Natural killer cell (primary cell): Measurements from ENCODE around the gene LRP8. TPM values are rescaled to one million over a fixed set of nuclear protein-coding genes. Genes with fewer than 3 reads are reported as not detected.
A peak's percentile ranks its signal among the peaks of the same experiment; 100 is the strongest.

Experiments
- ATAC-seq, 3 donors: fragments of 150-1000 bp in 2 of 3; fragments of 200-7000 bp in 1 of 3; cut with Tn5 transposase; 1 replicate in 1 of 3; 2 replicates in 2 of 3; pipeline ENCODE4 v1.10.0; 2021; ENCODE audit warnings: mild to moderate bottlenecking in 2 of 3, moderate library complexity in 2 of 3
- DNase-seq, 2 donors: peaks; one replicate each; pipeline versions ENCODE4 v3.0.0 to v3.0.0-alpha.2; 2013 to 2021; ENCODE audit warnings: mixed read lengths in 1 of 2
- H3K27ac ChIP-seq: one replicate; pipeline ENCODE4 v1.5.1; 2013; ENCODE audit warnings: mild to moderate bottlenecking, low read length
- H3K27me3 ChIP-seq: one replicate; pipeline ENCODE4 v1.6.1; 2013; ENCODE audit warnings: low read length; ENCODE audit not compliant: control insufficient read depth, insufficient read depth
- H3K36me3 ChIP-seq: one replicate; pipeline ENCODE4 v1.6.1; 2013; ENCODE audit warnings: low read length; ENCODE audit not compliant: control insufficient read depth, insufficient read depth
- H3K4me1 ChIP-seq: one replicate; pipeline ENCODE4 v1.6.1; 2013; ENCODE audit warnings: low read length; ENCODE audit not compliant: control insufficient read depth, insufficient read depth
- H3K4me3 ChIP-seq: one replicate; pipeline ENCODE4 v1.5.1; 2013; ENCODE audit warnings: low read length
- H3K9me3 ChIP-seq: one replicate; pipeline ENCODE4 v1.6.1; 2013; ENCODE audit warnings: low read length; ENCODE audit not compliant: control insufficient read depth, insufficient read depth
- H3K27ac Mint-ChIP-seq, 2 donors: one replicate each; pipeline ENCODE4 v1.8.0; 2022; ENCODE audit warnings: mild to moderate bottlenecking in 2 of 2, mixed read lengths in 2 of 2, moderate library complexity in 1 of 2
- H3K27me3 Mint-ChIP-seq, 2 donors: one replicate each; pipeline ENCODE4 v1.8.0; 2022; ENCODE audit warnings: low read depth in 2 of 2, mixed read lengths in 2 of 2
- H3K36me3 Mint-ChIP-seq: one replicate; pipeline ENCODE4 v1.8.0; 2022; ENCODE audit warnings: mixed read lengths
- H3K4me1 Mint-ChIP-seq, 2 donors: one replicate each; pipeline ENCODE4 v1.8.0; 2022; ENCODE audit warnings: mixed read lengths in 2 of 2
- H3K4me3 Mint-ChIP-seq: one replicate; pipeline ENCODE4 v1.8.0; 2022; ENCODE audit warnings: mild to moderate bottlenecking, moderate library complexity, mixed read lengths
- H3K9me3 Mint-ChIP-seq, 2 donors: one replicate each; pipeline ENCODE4 v1.8.0; 2022; ENCODE audit warnings: mixed read lengths in 2 of 2
- WGBS: methylation state at CpG from one replicate; pipeline ENCODE4 v1.1.7; 2013; ENCODE audit warnings: missing lambda C conversion rate; ENCODE audit not compliant: insufficient coverage; 5-methylcytosine and 5-hydroxymethylcytosine counted together
- intact Hi-C: fragments of 100-400 bp; cut with micrococcal nuclease; formaldehyde crosslinking; loops from one replicate; pipeline ENCODE4 v1.14.2; 2022
- total RNA-seq, 4 donors: library from RNA; stranded (reverse); fragments of 120-200 nt in 1 of 4; gene quantifications; one replicate each; pipeline versions ENCODE4 v1.2.3 to v1.2.4, GENCODE V29; 2013 to 2022
- TF ChIP-seq, protein P1 (sequence below): fragments of 200-600 bp; IDR thresholded peaks from one replicate; pipeline ENCODE4 v1.8.0; 2022; ENCODE audit warnings: antibody characterized with exemption

The LRP8 gene
- 10 to 100 TPM; 23.2 to 27.3 (median 24.9) TPM for total RNA-seq
- total RNA-seq (2013): 9.6 TPM

DNA sequence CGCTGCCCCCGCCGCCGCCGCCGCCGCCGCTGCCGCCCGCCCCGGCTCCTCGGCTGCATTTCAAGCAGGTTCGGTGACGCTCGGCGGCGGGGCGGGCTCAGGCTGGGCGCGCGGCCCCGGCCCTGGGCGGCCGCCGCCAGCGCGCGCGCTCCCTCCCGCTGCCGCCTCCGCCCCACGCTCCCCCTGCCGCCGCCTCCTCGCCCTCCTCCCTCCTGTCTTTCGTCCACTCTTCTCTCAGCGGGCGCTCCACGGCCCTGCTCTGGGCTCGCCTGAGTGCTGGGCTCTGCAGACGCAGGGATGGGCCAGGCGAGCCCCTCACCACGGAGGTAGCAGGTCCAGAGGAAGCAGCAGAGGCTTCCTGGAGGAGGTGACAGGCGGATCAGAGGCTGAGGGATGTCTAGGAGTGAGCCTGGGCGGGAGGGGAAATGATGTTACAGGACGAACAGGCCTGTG is at the start of gene LRP8:
LRP8 (minus strand) TSS at position 62 of the 453 bp plus-strand sequence. CDS start 158 bp downstream, outside the sequence.
- DNase-seq (peak; percentile 69 to 86), ATAC-seq (peak; percentile 68 to 75 (median 68))
- peaks cover 27 to 43% of the 10 kb centered on the region in 2 donors for H3K4me1 Mint-ChIP-seq
- H3K27ac Mint-ChIP-seq: peak within 1 kb of the TSS; percentile 80 to 92
- no peaks in the 10 kb centered on the region for H3K27me3 Mint-ChIP-seq
- WGBS: under 1% methylated on average over 47 of the region's 47 CpGs
- Histone ChIP-seq H3K27me3 (no peaks in the 10 kb centered on the region), H3K4me3 (peak within 1 kb of the TSS; percentile 76), H3K9me3 (no peaks in the 10 kb centered on the region), H3K4me1 (peaks cover 20% of the 10 kb centered on the region), H3K36me3 (no peaks in the 10 kb centered on the region), H3K27ac (peak within 1 kb of the TSS; percentile 58)
- peak within 1 kb of the TSS; percentile 99 for H3K4me3 Mint-ChIP-seq
- H3K9me3 Mint-ChIP-seq: no peaks in the 10 kb centered on the region
- intact Hi-C loops: no loop called here
- no peaks in the 10 kb centered on the region for H3K36me3 Mint-ChIP-seq
- TF ChIP-seq, protein P1, sequence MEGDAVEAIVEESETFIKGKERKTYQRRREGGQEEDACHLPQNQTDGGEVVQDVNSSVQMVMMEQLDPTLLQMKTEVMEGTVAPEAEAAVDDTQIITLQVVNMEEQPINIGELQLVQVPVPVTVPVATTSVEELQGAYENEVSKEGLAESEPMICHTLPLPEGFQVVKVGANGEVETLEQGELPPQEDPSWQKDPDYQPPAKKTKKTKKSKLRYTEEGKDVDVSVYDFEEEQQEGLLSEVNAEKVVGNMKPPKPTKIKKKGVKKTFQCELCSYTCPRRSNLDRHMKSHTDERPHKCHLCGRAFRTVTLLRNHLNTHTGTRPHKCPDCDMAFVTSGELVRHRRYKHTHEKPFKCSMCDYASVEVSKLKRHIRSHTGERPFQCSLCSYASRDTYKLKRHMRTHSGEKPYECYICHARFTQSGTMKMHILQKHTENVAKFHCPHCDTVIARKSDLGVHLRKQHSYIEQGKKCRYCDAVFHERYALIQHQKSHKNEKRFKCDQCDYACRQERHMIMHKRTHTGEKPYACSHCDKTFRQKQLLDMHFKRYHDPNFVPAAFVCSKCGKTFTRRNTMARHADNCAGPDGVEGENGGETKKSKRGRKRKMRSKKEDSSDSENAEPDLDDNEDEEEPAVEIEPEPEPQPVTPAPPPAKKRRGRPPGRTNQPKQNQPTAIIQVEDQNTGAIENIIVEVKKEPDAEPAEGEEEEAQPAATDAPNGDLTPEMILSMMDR: no peak

GRCh38 chr1:53377438-53377841 is 49.6 kb upstream of the LRP8 start:
- H3K27me3 ChIP-seq: no peaks in the 10 kb centered on the region
- intact Hi-C loops: no loop called here
- Mint-ChIP-seq H3K4me3 (no peak overlapping the region), H3K27ac (no peak overlapping the region), H3K36me3 (no peaks in the 10 kb centered on the region), H3K9me3 (no peaks in the 10 kb centered on the region), H3K27me3 (peaks cover 9 to 12% of the 10 kb centered on the region in 2 donors), H3K4me1 (no peaks in the 10 kb centered on the region)
- H3K4me1 ChIP-seq: no peaks in the 10 kb centered on the region
- TF ChIP-seq, protein P1: no peak
- H3K4me3 ChIP-seq: no peak overlapping the region
- no peak for DNase-seq
- ATAC-seq: no peak
- no peaks in the 10 kb centered on the region for H3K36me3 ChIP-seq
- H3K27ac ChIP-seq: no peak overlapping the region
- 90% methylated on average over 13 of the region's 13 CpGs for WGBS
- no peaks in the 10 kb centered on the region for H3K9me3 ChIP-seq

DNA sequence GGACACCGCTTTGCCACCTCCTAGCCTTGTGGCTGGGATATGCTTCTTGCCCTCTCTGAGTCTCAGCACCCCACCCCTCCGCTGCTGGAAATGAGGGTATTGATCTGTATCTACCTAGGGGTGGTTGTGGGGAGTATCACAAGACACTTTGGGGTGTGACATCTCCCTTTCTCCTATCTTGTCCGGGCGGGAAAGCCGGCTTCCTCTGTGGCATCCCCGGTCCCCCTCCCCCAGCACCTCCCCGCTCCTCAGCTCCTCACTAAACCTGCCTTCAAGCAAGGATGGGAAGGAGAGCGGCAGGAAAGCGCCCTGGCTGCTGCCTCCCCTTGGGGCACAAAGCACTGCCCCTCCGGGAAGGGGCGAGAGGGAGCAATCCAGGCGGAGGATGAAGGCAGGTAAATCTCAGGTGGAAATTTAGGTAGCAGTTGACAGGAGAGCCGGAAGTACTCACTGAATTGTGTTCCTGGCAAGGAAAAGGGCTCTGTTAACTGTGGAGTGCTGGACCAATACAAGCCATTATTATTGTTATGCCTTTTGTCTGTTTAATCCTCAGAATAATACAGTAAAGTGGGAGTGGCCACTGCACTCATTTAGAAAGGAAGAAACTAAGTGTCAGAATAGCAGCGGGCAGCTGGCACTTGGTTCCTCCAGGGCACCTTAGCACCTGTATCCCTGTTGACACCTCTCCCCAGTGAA is 49.0 kb upstream of the LRP8 start:
- TF ChIP-seq, protein P1: no peak
- Mint-ChIP-seq H3K36me3 (no peaks in the 10 kb centered on the region), H3K9me3 (no peaks in the 10 kb centered on the region), H3K4me3 (no peak overlapping the region), H3K27me3 (peaks cover 9 to 10% of the 10 kb centered on the region in 2 donors), H3K4me1 (no peaks in the 10 kb centered on the region), H3K27ac (no peak overlapping the region)
- H3K36me3 ChIP-seq: no peaks in the 10 kb centered on the region
- no peak for ATAC-seq
- H3K4me1 ChIP-seq: no peaks in the 10 kb centered on the region
- H3K4me3 ChIP-seq: no peak overlapping the region
- no peaks in the 10 kb centered on the region for H3K9me3 ChIP-seq
- 96% methylated on average over 13 of the region's 14 CpGs for WGBS
- no peaks in the 10 kb centered on the region for H3K27me3 ChIP-seq
- no peak overlapping the region for H3K27ac ChIP-seq
- no peak for DNase-seq
- intact Hi-C loops: no loop called here

GRCh38 chr1:53376041-53376461 is 48.2 kb upstream of the LRP8 start:
- Histone ChIP-seq H3K9me3 (no peaks in the 10 kb centered on the region), H3K4me1 (no peaks in the 10 kb centered on the region), H3K4me3 (no peak overlapping the region), H3K27ac (no peak overlapping the region), H3K27me3 (no peaks in the 10 kb centered on the region), H3K36me3 (no peaks in the 10 kb centered on the region)
- Mint-ChIP-seq H3K9me3 (no peaks in the 10 kb centered on the region), H3K4me1 (no peaks in the 10 kb centered on the region), H3K27ac (no peak overlapping the region), H3K4me3 (no peak overlapping the region), H3K27me3 (peaks cover 2 to 5% of the 10 kb centered on the region in 2 donors), H3K36me3 (no peaks in the 10 kb centered on the region)
- TF ChIP-seq, protein P1: no peak
- no peak for DNase-seq
- no peak for ATAC-seq
- intact Hi-C loops: no loop called here
- WGBS: 94% methylated on average over 13 of the region's 14 CpGs
